ENCODE data around the gene PLA2G4C.

PLA2G4C gene

DNA sequence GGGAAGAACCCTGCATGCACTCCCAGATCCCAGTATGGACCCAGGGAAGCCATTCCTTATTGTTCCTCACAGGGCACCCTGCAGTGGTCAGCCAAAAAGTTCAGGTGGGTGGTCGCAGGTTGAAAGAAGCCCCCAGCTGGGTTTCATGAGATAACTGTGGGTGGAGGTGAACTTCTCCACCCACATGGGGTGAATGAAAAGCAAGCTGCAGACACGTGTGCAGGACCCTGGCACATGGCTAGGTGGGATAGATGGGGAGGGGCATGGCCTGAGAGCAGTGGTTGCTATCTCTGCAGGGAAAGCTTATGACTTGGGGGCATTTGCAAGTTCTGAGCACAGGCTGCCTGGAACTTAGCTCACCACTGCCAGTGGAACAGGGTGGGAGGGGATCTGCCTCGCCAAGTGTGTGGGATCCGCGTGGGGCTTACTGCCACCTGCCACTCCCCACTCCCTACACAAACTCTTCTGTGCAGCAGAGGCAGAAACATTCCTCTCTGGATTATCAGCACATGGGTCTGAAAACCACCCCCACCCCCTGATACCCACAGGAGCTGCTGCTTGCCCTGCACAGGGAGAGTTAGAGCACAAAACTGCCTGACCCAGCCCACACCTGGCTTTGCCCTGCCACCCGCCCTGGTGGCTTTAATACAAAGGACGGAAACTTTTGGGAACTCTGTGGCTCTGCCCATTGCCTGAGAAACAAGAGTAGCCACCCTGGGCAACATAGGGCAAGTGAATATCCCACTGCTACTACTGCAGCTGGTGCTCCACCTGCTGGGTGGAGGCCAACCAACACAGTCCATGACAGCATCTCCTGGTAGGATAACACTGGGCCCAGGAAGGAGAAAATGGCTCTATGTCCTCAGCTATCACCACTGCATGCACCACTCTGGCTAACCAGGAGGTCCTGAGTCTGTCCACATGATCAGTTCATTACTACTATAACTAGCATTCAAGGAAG lies 24.4 kb downstream of the PLA2G4C start:
- TF ChIP-seq, protein P1, sequence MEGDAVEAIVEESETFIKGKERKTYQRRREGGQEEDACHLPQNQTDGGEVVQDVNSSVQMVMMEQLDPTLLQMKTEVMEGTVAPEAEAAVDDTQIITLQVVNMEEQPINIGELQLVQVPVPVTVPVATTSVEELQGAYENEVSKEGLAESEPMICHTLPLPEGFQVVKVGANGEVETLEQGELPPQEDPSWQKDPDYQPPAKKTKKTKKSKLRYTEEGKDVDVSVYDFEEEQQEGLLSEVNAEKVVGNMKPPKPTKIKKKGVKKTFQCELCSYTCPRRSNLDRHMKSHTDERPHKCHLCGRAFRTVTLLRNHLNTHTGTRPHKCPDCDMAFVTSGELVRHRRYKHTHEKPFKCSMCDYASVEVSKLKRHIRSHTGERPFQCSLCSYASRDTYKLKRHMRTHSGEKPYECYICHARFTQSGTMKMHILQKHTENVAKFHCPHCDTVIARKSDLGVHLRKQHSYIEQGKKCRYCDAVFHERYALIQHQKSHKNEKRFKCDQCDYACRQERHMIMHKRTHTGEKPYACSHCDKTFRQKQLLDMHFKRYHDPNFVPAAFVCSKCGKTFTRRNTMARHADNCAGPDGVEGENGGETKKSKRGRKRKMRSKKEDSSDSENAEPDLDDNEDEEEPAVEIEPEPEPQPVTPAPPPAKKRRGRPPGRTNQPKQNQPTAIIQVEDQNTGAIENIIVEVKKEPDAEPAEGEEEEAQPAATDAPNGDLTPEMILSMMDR (IDR thresholded peaks at IDR 0.05): no peak

DNA sequence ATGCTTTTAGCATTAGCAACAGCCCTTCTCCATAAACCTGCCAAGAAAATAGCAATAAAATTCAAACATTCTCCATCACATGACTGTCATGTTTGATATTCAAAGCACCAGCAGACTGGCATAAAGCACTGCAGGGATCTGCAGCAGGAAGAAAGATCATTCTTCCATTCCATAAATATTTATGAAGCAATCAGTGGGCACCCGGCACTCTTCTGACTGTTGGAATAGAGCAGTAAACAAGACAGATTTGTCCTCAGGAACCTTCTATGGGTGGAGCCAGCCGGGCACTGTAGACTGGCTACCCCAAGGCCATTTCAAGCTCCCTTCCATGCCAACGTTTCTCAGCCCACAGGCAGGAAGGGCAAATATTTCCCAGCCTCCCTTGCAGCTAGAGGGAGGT lies 25.5 kb downstream of the PLA2G4C start:
- TF ChIP-seq, protein P1 (IDR thresholded peaks at IDR 0.05): no peak

DNA sequence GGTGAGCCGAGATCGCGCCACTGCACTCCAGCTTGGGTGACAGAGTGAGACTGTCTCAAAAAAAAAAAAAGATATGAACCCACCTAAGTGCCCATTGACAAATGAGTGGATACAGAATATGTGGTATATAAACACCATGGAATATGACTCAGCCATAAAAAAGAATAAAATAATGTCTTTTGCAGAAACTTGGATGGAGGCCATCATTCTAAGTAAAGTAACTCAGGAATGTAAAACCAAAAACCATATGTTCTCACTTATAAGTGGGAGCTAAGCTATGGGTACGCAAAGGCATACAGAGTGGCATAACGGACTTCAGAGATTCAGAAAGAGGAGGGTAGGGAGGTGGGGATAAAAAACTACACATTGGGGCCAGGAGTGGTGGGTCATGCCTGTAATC lies 29.5 kb downstream of the PLA2G4C start:
- TF ChIP-seq, protein P1 (IDR thresholded peaks at IDR 0.05): no peak

DNA sequence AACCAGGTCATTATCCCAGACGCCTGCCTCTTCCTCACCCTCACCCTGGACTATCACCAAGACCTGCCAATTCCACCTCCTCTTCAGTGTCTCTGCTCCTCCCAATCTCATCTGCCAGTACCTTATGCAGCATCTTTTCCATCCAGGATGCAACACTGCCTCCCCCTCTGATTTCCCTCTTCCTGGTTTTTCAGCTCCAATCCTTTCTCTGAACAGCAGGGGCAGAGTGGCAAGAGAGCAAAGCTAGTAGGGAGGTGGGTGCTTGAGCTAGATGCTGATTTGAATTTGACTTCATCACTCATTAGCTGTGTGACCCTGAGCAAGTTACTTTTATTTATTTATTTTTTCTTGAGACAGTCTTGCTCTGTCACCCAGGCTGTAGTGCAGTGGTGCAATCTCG lies 41.2 kb downstream of the PLA2G4C start:
- TF ChIP-seq, protein P1 (IDR thresholded peaks at IDR 0.05): no peak

DNA sequence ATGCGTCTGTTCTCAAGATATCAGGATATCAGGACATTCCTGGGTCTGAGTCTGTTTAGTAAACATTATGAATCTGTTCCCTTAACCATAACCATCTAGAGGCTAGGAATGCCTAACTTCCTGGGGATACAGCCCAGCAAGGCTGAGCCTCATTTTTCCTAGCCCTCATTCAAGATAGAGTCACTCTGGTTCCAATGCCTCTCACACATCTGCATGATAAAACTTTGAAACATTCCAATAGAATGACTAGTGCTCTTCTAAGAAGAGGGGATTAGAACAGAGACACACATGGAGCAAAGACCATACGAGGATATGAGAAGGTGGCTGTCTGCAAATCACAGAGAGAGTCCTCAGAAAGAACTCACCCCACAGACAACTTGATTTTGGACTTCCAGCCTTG lies 46.1 kb downstream of the PLA2G4C start:
- TF ChIP-seq, protein P1 (IDR thresholded peaks at IDR 0.05): no peak

DNA sequence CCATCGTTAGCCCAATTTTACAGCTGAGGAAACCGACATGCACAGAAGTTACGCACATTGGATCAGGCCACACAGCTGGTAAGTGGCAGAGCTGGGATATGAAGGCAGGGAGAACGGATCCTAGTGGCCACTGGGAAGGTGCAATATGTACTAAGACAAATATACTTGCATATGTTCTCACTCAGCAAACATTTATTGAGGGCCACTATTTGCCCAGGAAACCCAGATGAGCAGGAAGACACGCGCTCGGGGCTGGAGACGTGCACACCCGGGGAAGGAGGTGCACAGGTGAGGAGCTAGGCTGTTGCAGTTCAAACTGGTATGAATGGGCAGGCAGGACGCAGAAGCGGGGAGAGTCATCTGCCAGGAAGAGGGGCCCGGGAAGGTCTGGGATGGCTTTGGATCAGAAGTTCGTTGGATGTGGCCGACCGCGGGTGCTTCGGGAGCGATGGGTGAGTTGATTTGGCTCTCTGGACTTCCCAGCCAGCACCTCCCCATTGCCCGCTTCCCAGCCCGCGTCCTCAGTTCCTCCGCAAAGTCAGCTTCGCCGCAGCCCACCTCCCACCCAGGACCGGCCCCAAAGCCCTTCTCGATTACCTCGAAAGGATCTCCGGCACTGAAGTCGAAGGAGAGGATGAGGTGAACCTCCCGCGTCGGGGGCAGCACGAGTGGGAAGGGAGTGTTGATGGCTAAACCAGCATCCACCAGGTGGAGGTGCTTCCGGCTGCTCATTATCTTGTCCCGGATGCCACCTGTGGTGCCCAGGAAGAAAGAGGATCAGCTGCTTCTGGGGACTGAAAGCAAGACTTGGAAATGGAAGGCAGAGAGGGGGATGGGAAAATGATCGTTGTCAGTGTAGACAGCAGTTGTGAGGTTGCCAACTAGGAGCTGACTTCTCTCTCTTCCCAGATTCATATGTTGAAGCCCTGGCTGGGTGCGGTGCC lies 48.9 kb downstream of the PLA2G4C start:
- TF ChIP-seq, protein P1 (IDR thresholded peaks at IDR 0.05): no peak

DNA sequence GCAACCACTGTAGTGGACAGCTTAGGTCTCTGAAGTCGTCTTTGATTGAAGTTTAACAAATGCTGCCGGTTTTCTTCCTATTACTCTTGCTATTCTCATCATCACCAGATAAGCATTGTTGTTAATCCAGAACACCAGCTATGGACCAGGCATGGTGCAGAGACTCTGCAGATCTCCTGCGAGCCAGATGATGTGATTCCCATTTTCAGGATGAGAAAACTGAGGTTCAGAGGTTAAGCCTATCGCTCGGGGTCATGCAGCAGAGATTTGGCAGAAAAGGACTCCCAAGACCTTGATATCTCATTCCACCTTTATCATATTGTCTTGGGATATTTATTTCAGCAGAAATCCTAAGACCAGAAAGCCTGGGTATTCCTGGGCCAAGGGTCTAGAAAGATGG lies 50.2 kb downstream of the PLA2G4C start:
- TF ChIP-seq, protein P1 (IDR thresholded peaks at IDR 0.05): no peak

Data from LNCAP (cell line).